ENCODE data around the gene PKP4. TPM values are rescaled to one million over a fixed set of nuclear protein-coding genes. Genes with fewer than 3 reads are reported as not detected.

Gene PKP4
- total RNA-seq, 1 experiment from 2014 or later: 52.0 TPM

- Histone ChIP-seq H3K79me1 (ENCODE audit: insufficient read depth, low read depth, low read length, poor library complexity, severe bottlenecking) (peaks cover 9% of the 10 kb centered on the region), H2BK20ac (ENCODE audit: low read depth, low read length, poor library complexity, severe bottlenecking) (no peak overlapping the region), H3T11ph (ENCODE audit: low read length) (no peak overlapping the region), H3K4me2 (ENCODE audit: insufficient read depth, insufficient read length, low read length) (no peak overlapping the region), H3K23ac (ENCODE audit: insufficient read length, low read depth, low read length) (no peak overlapping the region), H2BK5ac (ENCODE audit: insufficient read length, low read length) (no peak overlapping the region), H2BK12ac (ENCODE audit: insufficient read length, low read depth, low read length) (no peak overlapping the region), H4K5ac (ENCODE audit: insufficient read length, low read depth, low read length) (no peak overlapping the region), H4K20me1 (ENCODE audit: control insufficient read depth, insufficient read depth, insufficient read length) (no peaks in the 10 kb centered on the region), H4K8ac (replicated peaks; ENCODE audit: insufficient read length, low read depth, low read length) (no peak overlapping the region), H2BK120ac (ENCODE audit: low read depth, low read length, poor library complexity, severe bottlenecking) (no peak overlapping the region), H3K9me3 (ENCODE audit: control insufficient read depth, low read depth, low read length) (no peaks in the 10 kb centered on the region), H3K79me2 (ENCODE audit: insufficient read depth, low read length) (peaks cover 12% of the 10 kb centered on the region; the same call in 1 of the 2 replicates), H3K18ac (ENCODE audit: insufficient read length, low read depth, low read length) (no peak overlapping the region), H3K27me3 (ENCODE audit: insufficient read depth, low read length) (no peaks in the 10 kb centered on the region), H4K91ac (ENCODE audit: insufficient read length, low read depth, low read length) (no peak overlapping the region), H3K56ac (ENCODE audit: insufficient read length, low read depth, low read length) (no peak overlapping the region), H2AK5ac (ENCODE audit: insufficient read length, low read length) (no peak overlapping the region), H3K4ac (ENCODE audit: low read depth, low read length) (no peak overlapping the region), H2BK15ac (ENCODE audit: low read depth, low read length) (no peak overlapping the region), H3K27ac (ENCODE audit: insufficient read length, low read depth, low read length) (no peak overlapping the region), H3K9ac (ENCODE audit: extremely low read depth, insufficient read length, low read length) (no peak overlapping the region), H2AFZ (ENCODE audit: low read length) (no peak overlapping the region), H3K4me1 (ENCODE audit: insufficient read depth, low read length) (no peaks in the 10 kb centered on the region; the same call in 1 of the 2 replicates), H3K23me2 (ENCODE audit: insufficient read length, low read depth, low read length, poor library complexity, severe bottlenecking) (no peaks in the 10 kb centered on the region), H3K14ac (ENCODE audit: insufficient read depth, low read length) (no peak overlapping the region)
- WGBS (ENCODE audit: extremely low coverage, insufficient read length, low lambda C conversion rate): no CpG with 5 or more reads among the region's 8 CpGs
- Mint-ChIP-seq H3K36me3 (ENCODE audit: insufficient read depth in 1 of 3, low read depth in 3 of 3) (peaks cover 0 to 5% (median 4%) of the 10 kb centered on the region in 3 experiments; a peak in 4 of 7 replicates), H3K4me1 (peaks cover 40 to 53% of the 10 kb centered on the region in 2 experiments), H3K4me3 (no peak overlapping the region), H3K27ac (no peak overlapping the region), H3K27me3 (ENCODE audit: low read depth) (no peaks in the 10 kb centered on the region), H3K9me3 (peaks cover 0 to 3% of the 10 kb centered on the region in 2 experiments; a peak in 1 of 5 replicates)
- DNase-seq: no peak
- no peak for TF ChIP-seq CTCF (conservative IDR thresholded peaks at IDR 0.05)
These were observed 28.3 kb downstream of the PKP4 start for GRCh38 chr2:158484892-158485556.
